ENCODE measurements around the gene MAPKAP1.

The MAPKAP1 gene

GRCh38 chr9:125460883-125461635 is 245.9 kb downstream of the MAPKAP1 start:
- TF ChIP-seq ZNF8 (CRISPR knock-in tag; IDR thresholded peaks at IDR 0.05) (no peak), ESRRG (CRISPR knock-in tag; IDR thresholded peaks at IDR 0.05) (no peak), ZFP3 (CRISPR knock-in tag; IDR thresholded peaks at IDR 0.05) (no peak), ISL1 (CRISPR knock-in tag; IDR thresholded peaks at IDR 0.05) (no peak), ZC3H10 (CRISPR knock-in tag; IDR thresholded peaks at IDR 0.05) (no peak), TOX (CRISPR knock-in tag; IDR thresholded peaks at IDR 0.05; ENCODE audit: borderline replicate concordance) (no peak), TSHZ2 (CRISPR knock-in tag; IDR thresholded peaks at IDR 0.05) (no peak), RARB (CRISPR knock-in tag; IDR thresholded peaks at IDR 0.05) (no peak), ZNF70 (CRISPR knock-in tag; IDR thresholded peaks at IDR 0.05) (no peak), ZFP30 (CRISPR knock-in tag; IDR thresholded peaks at IDR 0.05) (no peak), PPARA (CRISPR knock-in tag; IDR thresholded peaks at IDR 0.05; ENCODE audit: borderline replicate concordance) (no peak), TCF4 (CRISPR knock-in tag; IDR thresholded peaks at IDR 0.05; ENCODE audit: borderline replicate concordance) (no peak), ZNF565 (CRISPR knock-in tag; conservative IDR thresholded peaks at IDR 0.05; ENCODE audit: low read depth) (no peak), BACH2 (CRISPR knock-in tag; IDR thresholded peaks at IDR 0.05; ENCODE audit: borderline replicate concordance) (no peak), CSDC2 (CRISPR knock-in tag; IDR thresholded peaks at IDR 0.05) (no peak), GLIS3 (CRISPR knock-in tag; IDR thresholded peaks at IDR 0.05) (no peak)
- TF ChIP-seq, protein P1, sequence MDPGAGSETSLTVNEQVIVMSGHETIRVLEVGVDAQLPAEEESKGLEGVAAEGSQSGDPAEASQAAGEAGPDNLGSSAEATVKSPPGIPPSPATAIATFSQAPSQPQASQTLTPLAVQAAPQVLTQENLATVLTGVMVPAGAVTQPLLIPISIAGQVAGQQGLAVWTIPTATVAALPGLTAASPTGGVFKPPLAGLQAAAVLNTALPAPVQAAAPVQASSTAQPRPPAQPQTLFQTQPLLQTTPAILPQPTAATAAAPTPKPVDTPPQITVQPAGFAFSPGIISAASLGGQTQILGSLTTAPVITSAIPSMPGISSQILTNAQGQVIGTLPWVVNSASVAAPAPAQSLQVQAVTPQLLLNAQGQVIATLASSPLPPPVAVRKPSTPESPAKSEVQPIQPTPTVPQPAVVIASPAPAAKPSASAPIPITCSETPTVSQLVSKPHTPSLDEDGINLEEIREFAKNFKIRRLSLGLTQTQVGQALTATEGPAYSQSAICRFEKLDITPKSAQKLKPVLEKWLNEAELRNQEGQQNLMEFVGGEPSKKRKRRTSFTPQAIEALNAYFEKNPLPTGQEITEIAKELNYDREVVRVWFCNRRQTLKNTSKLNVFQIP (CRISPR knock-in tag; IDR thresholded peaks at IDR 0.05; ENCODE audit: borderline replicate concordance, low read depth): no peak
- TF ChIP-seq, protein P2, sequence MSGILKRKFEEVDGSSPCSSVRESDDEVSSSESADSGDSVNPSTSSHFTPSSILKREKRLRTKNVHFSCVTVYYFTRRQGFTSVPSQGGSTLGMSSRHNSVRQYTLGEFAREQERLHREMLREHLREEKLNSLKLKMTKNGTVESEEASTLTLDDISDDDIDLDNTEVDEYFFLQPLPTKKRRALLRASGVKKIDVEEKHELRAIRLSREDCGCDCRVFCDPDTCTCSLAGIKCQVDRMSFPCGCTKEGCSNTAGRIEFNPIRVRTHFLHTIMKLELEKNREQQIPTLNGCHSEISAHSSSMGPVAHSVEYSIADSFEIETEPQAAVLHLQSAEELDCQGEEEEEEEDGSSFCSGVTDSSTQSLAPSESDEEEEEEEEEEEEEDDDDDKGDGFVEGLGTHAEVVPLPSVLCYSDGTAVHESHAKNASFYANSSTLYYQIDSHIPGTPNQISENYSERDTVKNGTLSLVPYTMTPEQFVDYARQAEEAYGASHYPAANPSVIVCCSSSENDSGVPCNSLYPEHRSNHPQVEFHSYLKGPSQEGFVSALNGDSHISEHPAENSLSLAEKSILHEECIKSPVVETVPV (CRISPR knock-in tag; IDR thresholded peaks at IDR 0.05): no peak
- TF ChIP-seq, protein P3, sequence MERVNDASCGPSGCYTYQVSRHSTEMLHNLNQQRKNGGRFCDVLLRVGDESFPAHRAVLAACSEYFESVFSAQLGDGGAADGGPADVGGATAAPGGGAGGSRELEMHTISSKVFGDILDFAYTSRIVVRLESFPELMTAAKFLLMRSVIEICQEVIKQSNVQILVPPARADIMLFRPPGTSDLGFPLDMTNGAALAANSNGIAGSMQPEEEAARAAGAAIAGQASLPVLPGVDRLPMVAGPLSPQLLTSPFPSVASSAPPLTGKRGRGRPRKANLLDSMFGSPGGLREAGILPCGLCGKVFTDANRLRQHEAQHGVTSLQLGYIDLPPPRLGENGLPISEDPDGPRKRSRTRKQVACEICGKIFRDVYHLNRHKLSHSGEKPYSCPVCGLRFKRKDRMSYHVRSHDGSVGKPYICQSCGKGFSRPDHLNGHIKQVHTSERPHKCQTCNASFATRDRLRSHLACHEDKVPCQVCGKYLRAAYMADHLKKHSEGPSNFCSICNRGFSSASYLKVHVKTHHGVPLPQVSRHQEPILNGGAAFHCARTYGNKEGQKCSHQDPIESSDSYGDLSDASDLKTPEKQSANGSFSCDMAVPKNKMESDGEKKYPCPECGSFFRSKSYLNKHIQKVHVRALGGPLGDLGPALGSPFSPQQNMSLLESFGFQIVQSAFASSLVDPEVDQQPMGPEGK (CRISPR knock-in tag; IDR thresholded peaks at IDR 0.05; ENCODE audit: borderline replicate concordance): no peak
- ATAC-seq: no peak

DNA sequence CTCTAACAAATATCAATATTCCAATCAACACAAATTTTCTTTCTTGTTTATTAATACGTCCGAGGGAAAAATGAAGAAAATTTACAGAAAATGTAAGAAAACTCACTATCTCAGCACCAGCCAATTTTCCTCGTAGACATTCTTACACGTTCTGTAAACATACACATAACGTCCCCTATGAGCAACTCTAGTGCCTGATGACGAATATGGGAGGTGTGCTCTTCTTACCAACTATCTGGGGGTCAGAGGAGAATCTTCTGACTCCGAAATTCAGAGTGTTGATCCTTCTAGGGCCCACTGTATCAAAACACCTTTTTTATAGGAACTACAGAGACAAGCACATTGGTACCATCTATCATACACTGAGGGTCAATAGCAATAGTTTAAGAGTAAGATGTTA is 246.7 kb downstream of the MAPKAP1 start:
- no peak for ATAC-seq
- TF ChIP-seq OSR1 (CRISPR knock-in tag; IDR thresholded peaks at IDR 0.05) (no peak), ESRRG (CRISPR knock-in tag; IDR thresholded peaks at IDR 0.05) (no peak), TSHZ2 (CRISPR knock-in tag; IDR thresholded peaks at IDR 0.05) (no peak), ZC3H10 (CRISPR knock-in tag; IDR thresholded peaks at IDR 0.05) (no peak), ZNF565 (CRISPR knock-in tag; conservative IDR thresholded peaks at IDR 0.05; ENCODE audit: low read depth) (no peak), CSDC2 (CRISPR knock-in tag; IDR thresholded peaks at IDR 0.05) (no peak), ZFP3 (CRISPR knock-in tag; IDR thresholded peaks at IDR 0.05) (no peak), SNAI2 (CRISPR knock-in tag; IDR thresholded peaks at IDR 0.05) (no peak), ARNTL (CRISPR knock-in tag; IDR thresholded peaks at IDR 0.05; ENCODE audit: borderline replicate concordance, low read depth) (no peak), TCF4 (CRISPR knock-in tag; IDR thresholded peaks at IDR 0.05; ENCODE audit: borderline replicate concordance) (no peak), ZNF70 (CRISPR knock-in tag; IDR thresholded peaks at IDR 0.05) (no peak), ZNF8 (CRISPR knock-in tag; IDR thresholded peaks at IDR 0.05) (no peak), ZFP30 (CRISPR knock-in tag; IDR thresholded peaks at IDR 0.05) (no peak), ISL1 (CRISPR knock-in tag; IDR thresholded peaks at IDR 0.05) (no peak)
- TF ChIP-seq, protein P3 (CRISPR knock-in tag; IDR thresholded peaks at IDR 0.05; ENCODE audit: borderline replicate concordance): no peak
- TF ChIP-seq, protein P1 (CRISPR knock-in tag; IDR thresholded peaks at IDR 0.05; ENCODE audit: borderline replicate concordance, low read depth): no peak
